GM13977 (cell line): ENCODE measurements around the gene GARNL3.

Source experiments
- DNase-seq: peaks from one replicate; pipeline ENCODE4 v3.0.0; 2012; ENCODE audit warnings: low spot score
- CTCF ChIP-seq: IDR thresholded peaks from 2 replicates; pipeline ENCODE4 v1.5.1; 2012; ENCODE audit warnings: mild to moderate bottlenecking, control low read depth; ENCODE audit not compliant: insufficient read depth; ENCODE audit errors: extremely low read depth, missing control alignments
- in situ Hi-C: fragments of 300-500 bp; cut with MboI; formaldehyde crosslinking; loops from one replicate; pipeline ENCODE4 v1.12.0; 2022; ENCODE audit warnings: low sequenced_read_pairs, low pct_unique_long_range_greater_than_20kb, mixed read lengths, inconsistent platforms; ENCODE audit not compliant: unreplicated experiment

Gene GARNL3

GRCh38 chr9:127305206-127305837 lies 40.7 kb downstream of the GARNL3 start:
- in situ Hi-C loops, result no loop called here
- no peak for TF ChIP-seq CTCF
- no peak for DNase-seq

- DNase-seq, result no peak
- no peak for TF ChIP-seq CTCF
- in situ Hi-C loops, result no loop called here
Observed at GRCh38 chr9:127305838-127306226, 41.3 kb downstream of the GARNL3 start.

GRCh38 chr9:127307802-127308201 lies 43.2 kb downstream of the GARNL3 start:
- in situ Hi-C loops, result no loop called here
- DNase-seq, result no peak
- TF ChIP-seq CTCF, result no peak

GRCh38 chr9:127308652-127309434 lies 44.3 kb downstream of the GARNL3 start:
- no peak for TF ChIP-seq CTCF
- in situ Hi-C loops, result no loop called here
- DNase-seq, result no peak

GRCh38 chr9:127309715-127310114 lies 45.1 kb downstream of the GARNL3 start:
- in situ Hi-C loops, result no loop called here
- no peak for DNase-seq
- no peak for TF ChIP-seq CTCF

GRCh38 chr9:127311239-127311741 lies 46.7 kb downstream of the GARNL3 start:
- DNase-seq, result peak; percentile 20
- in situ Hi-C loops, result no loop called here
- peak; percentile 37 for TF ChIP-seq CTCF
